Smooth muscle cell (in vitro differentiated cells): Measurements from ENCODE around the gene ZC3H4. TPM values are rescaled to one million over a fixed set of nuclear protein-coding genes. Genes with fewer than 3 reads are reported as not detected.
A peak's percentile ranks its signal among the peaks of the same experiment; 100 is the strongest.

Experiments used
- DNase-seq: peaks from one replicate; lab custom pipeline; 2025; ENCODE audit not compliant: unreplicated experiment; lab: John Stamatoyannopoulos, UW
- H2AFZ ChIP-seq: fragments of 200-600 bp; sonication (generic); 2 replicates; pipeline ENCODE4 v1.6.0; 2016; ENCODE audit warnings: antibody characterized with exemption, low read depth, mild to moderate bottlenecking
- H3F3A ChIP-seq: fragments of 200-600 bp; sonication (generic); 2 replicates; pipeline ENCODE4 v1.6.0; 2017; ENCODE audit warnings: antibody characterized with exemption, low read depth
- H3K27ac ChIP-seq: fragments of 200-600 bp; sonication (generic); 2 replicates; pipeline ENCODE4 v1.5.1; 2016; ENCODE audit warnings: low read depth, mild to moderate bottlenecking
- H3K27me3 ChIP-seq: fragments of 200-600 bp; sonication (generic); 2 replicates; pipeline ENCODE4 v1.6.1; 2016; ENCODE audit warnings: low read depth, mild to moderate bottlenecking
- H3K36me3 ChIP-seq: fragments of 200-600 bp; sonication (generic); 2 replicates; pipeline ENCODE4 v1.5.1; 2016; ENCODE audit warnings: low read depth
- H3K4me1 ChIP-seq: fragments of 200-600 bp; sonication (generic); 2 replicates; pipeline ENCODE4 v1.5.1; 2016; ENCODE audit warnings: low read depth
- H3K4me2 ChIP-seq: fragments of 200-600 bp; sonication (generic); 2 replicates; pipeline ENCODE4 v1.6.0; 2016; ENCODE audit warnings: mild to moderate bottlenecking
- H3K4me3 ChIP-seq: fragments of 200-600 bp; sonication (generic); 2 replicates; pipeline ENCODE4 v1.5.1; 2016; ENCODE audit warnings: mild to moderate bottlenecking
- H3K79me2 ChIP-seq: fragments of 200-600 bp; sonication (generic); 2 replicates; pipeline ENCODE4 v1.6.0; 2016; ENCODE audit warnings: low read depth, mild to moderate bottlenecking
- H3K9ac ChIP-seq: fragments of 200-600 bp; sonication (generic); 2 replicates; pipeline ENCODE4 v1.6.0; 2016; ENCODE audit warnings: low read depth
- H3K9me3 ChIP-seq: fragments of 200-600 bp; sonication (generic); replicated peaks from 2 replicates; pipeline ENCODE4 v1.5.1; 2016; ENCODE audit warnings: low read depth
- H4K20me1 ChIP-seq: fragments of 200-600 bp; sonication (generic); 2 replicates; pipeline ENCODE4 v1.6.0; 2016; ENCODE audit warnings: low read depth
- CTCF ChIP-seq: fragments of 200-600 bp; sonication (generic); IDR thresholded peaks from 2 replicates; pipeline ENCODE4 v1.5.1; 2017; ENCODE audit warnings: borderline replicate concordance, mild to moderate bottlenecking, antibody characterized with exemption; ENCODE audit not compliant: insufficient read depth, poor library complexity, severe bottlenecking
- WGBS: methylation state at CpG from one replicate; pipeline ENCODE4 v1.1.7; 2016; ENCODE audit warnings: low lambda C conversion rate; 5-methylcytosine and 5-hydroxymethylcytosine counted together
- polyA plus RNA-seq: library from polyadenylated mRNA; unstranded; fragments of >200 nt; fragmentation: Nextera tagmentation; extraction: Ambion mirVana; gene quantifications from 2 replicates; pipeline ENCODE4 v1.2.1, GENCODE V29; 2016
- total RNA-seq: library from RNA; depleted of rRNA; stranded (reverse); fragments of >200 nt; gene quantifications from 2 replicates; pipeline ENCODE4 v1.2.3, GENCODE V29; 2014

Gene ZC3H4
- total and polyA plus RNA-seq, 2 experiments from 2014 or later: 1.9 to 9.3 TPM

DNA sequence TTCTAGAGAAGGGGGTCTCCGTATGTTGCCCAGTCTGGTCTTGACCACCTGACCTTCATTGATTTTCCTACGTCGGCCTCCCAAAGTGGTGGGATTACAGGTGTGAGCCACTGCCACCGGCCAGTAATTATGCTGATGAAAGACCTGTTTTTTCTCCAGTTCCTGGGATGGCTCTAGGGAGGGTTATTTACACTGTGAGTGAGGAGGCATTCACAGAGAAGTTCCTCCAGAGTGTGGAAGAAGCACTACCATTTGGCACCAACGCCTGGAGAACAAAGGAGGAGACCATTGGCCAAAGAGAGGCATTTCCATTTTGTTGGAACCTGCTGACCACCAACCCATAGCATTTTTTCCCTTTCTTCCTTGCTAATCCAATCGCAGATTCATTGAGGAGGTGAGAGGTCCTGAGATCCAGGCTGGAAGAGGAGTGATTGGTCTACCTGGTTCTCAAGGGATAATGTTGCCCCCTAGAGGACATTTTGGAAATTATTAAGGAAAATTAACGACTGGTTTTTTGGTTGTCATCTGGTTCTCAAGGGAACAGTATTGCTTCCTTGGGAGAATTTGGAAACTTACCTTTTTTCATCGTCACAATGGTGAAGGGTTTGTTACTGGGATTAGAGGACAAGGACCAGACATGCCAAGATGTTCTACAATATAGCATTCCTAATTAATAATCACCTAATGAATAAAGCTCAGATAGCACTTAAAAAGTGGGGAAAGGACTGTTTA lies 11.5 kb upstream of the ZC3H4 start:
- no peak overlapping the region for H3K9ac ChIP-seq
- no peaks in the 10 kb centered on the region for H3K79me2 ChIP-seq
- no peak overlapping the region for H3K27ac ChIP-seq
- H3K4me2 ChIP-seq: no peak overlapping the region
- H3K36me3 ChIP-seq: no peaks in the 10 kb centered on the region
- H3K4me3 ChIP-seq: no peak overlapping the region
- peak; percentile 63 for TF ChIP-seq CTCF
- H3K9me3 ChIP-seq: no peaks in the 10 kb centered on the region
- 38% methylated on average over 8 of the region's 8 CpGs for whole genome bisulfite sequencing
- DNase-seq: no peak
- H3K27me3 ChIP-seq: no peaks in the 10 kb centered on the region
- no peaks in the 10 kb centered on the region for H3F3A ChIP-seq
- no peak overlapping the region for H2AFZ ChIP-seq
- no peaks in the 10 kb centered on the region for H4K20me1 ChIP-seq
- H3K4me1 ChIP-seq: no peaks in the 10 kb centered on the region

- H3K9me3 ChIP-seq: no peaks in the 10 kb centered on the region
- TF ChIP-seq CTCF: no peak
- WGBS: 92% methylated on average over 7 of the region's 7 CpGs
Observed at GRCh38 chr19:47123406-47123805, 9.8 kb upstream of the ZC3H4 start.

DNA sequence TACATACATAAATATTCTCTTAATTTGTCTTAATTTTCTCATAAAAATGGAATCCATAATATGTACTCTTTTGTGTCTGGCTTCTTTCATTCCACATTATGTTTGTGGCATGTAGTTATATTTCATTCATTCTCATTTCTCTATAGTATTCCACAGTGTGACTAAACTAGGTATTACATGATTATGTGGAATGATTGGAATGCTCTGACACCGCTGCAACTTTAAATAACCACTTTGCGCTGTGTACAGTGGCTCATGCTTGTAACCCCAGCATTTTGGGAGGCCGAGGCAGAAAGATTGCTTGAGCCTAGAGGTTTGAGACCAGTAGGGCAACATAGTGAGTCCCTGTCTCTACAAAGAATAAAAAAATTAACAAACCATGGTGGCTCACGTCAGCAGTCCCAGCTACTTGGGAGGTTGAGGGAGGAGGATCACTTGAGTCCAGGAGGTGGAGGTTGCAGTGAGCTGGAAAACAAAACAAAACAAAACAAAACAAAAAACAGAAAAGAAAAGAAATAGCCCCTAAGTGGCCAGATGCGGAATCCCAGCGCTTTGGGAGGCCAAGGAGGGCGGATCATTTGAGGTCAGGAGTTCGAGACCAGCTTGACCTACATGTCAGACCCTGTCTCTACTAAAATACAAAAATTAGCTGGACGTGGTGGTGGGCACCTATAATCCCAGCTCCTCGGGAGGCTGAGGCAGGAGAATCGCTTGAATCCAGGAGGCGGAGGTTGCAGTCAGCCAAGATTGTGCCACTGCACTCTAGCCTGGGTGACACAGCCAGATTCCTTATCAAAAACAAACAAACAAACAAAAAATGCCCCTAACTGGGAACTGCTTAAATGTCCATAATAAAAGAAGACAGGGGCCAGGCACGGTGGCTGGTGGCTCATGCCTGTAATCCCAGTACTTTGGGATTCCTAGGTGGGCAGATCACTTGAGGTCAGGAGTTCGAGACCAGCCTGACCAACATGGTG lies 9.1 kb upstream of the ZC3H4 start:
- Histone ChIP-seq H3K4me2 (no peak overlapping the region), H3K27me3 (no peaks in the 10 kb centered on the region), H4K20me1 (no peaks in the 10 kb centered on the region), H3F3A (no peaks in the 10 kb centered on the region), H3K4me3 (no peak overlapping the region), H3K4me1 (no peaks in the 10 kb centered on the region), H3K36me3 (no peaks in the 10 kb centered on the region), H3K9ac (no peak overlapping the region), H3K27ac (peak overlapping the region; percentile 47), H3K9me3 (no peaks in the 10 kb centered on the region), H2AFZ (no peak overlapping the region), H3K79me2 (no peaks in the 10 kb centered on the region)
- DNase-seq: no peak
- TF ChIP-seq CTCF: no peak
- 67% methylated on average over 14 of the region's 14 CpGs for WGBS

More at GRCh38 chr19:47123406-47123805, 9.8 kb upstream of the ZC3H4 start:
- no peak overlapping the region for H3K9ac ChIP-seq
- no peaks in the 10 kb centered on the region for H3K79me2 ChIP-seq
- H3K36me3 ChIP-seq: no peaks in the 10 kb centered on the region
- no peaks in the 10 kb centered on the region for H4K20me1 ChIP-seq
- H3K4me1 ChIP-seq: no peaks in the 10 kb centered on the region
- DNase-seq: no peak
- H3K27me3 ChIP-seq: no peaks in the 10 kb centered on the region
- no peaks in the 10 kb centered on the region for H3F3A ChIP-seq
- H3K4me2 ChIP-seq: no peak overlapping the region
- H3K27ac ChIP-seq: no peak overlapping the region
- H2AFZ ChIP-seq: no peak overlapping the region
- no peak overlapping the region for H3K4me3 ChIP-seq
